ENCODE measurements around the gene FHOD3.
A peak's percentile ranks its signal among the peaks of the same experiment; 100 is the strongest.

FHOD3 gene

DNA sequence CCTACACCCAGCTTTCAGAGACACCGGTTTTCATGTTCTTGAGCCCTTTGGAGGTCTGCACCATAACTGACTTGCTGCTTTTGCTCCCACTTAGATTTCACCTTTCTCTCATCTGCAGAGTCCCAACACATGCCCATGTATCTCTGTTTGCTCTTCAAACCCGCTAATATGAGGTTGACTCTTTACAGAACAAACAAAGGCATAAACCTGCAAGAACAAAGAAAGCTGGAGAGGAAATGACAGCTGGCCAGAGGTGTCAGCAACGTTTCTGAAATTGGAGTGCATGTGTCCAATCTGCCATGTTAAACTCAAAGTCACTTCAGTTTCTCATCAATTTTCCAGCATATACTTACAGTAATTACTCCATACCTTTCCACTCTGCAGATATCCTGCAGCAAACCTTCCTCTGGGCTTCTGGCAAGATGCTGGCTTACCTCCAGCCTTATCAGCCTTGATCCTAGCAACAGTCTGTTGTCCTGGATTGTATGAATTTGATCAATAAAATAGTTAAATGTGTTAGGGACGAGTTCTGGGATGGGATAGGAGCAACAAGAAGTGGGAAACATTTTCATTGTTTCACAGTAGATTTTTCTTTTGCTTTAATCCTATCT, 157.4 kb downstream of the FHOD3 start:
- DNase-seq: peak in 2 of 3 experiments; percentile 61 to 90

DNA sequence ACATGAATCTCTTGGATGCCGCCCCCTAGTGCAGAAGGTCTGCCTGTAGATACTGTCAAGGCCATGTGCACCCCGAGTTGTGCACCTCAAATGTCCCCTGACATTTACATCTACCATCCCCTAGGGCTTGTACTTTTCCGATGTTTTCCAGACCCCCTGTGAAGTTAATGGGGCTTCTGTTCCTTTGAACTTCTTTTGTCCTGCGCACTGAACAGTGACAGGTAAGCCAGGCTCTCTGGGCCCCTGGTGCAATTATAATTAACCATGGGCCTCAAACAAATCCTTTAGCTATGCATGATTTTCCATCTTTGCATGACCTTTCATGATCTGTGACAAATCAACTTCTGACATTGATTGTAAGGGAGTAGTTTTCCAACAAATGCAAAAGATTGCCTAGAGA, 158.4 kb downstream of the FHOD3 start:
- peak in 1 of 3 experiments; percentile 17 for DNase-seq

DNA sequence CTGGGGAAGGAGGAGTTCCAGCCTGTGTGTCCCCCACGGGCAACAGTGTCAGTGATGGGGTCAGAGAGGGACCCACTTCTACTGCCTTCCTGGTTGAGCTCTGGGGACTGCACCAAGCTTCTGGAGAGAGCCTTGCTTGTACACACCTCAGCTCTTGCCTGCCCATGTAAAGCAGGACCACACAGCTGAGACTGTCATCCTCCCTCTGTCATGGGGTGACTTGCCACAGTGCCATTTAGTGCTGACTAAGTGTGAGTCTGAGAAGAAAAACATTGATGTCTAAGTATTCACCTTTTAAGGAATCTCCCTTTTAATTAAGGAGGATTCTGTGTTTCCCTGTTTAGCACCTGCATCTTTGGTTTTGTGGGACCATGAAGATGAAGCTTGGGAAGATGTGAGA, 159.1 kb downstream of the FHOD3 start:
- no peak for DNase-seq

DNA sequence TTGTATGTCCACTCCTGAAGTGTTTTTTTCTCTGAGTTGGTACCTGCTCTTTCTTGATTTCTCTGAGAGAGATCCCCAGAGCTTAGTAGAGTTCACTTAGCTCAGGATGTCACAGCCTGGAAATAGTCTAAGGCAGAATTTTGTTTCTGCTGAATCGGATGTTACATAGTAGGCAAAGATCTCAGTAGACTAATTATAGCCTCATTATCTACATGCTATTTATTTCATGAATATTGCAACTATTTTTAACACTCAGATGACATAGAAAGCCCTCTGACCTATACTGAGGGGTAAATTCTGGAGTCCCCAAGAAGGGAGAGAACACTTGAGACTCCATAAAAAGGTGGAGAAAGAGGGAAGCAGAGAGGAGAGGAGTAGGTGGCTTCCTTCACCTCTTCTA, 160.2 kb downstream of the FHOD3 start:
- DNase-seq: no peak

DNA sequence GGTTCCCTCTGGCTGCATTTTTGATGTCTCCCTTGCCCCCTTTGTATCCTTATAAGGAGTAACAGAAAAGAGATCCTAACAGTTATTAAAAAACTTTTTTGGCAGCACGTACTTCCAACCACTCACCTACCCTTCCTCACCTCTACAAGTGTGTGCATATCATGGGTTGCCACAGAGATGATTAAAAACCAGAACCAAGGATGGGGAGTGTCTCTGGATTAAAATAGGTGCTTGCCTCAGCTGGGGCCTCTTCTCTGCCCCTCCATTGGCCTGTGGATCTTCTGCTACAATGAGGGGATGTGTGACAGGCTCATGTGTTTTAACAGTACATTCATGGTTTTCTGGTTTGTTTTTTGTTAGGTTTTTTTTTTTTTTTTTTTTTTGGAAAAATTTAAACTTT, 160.8 kb downstream of the FHOD3 start:
- DNase-seq: no peak

DNA sequence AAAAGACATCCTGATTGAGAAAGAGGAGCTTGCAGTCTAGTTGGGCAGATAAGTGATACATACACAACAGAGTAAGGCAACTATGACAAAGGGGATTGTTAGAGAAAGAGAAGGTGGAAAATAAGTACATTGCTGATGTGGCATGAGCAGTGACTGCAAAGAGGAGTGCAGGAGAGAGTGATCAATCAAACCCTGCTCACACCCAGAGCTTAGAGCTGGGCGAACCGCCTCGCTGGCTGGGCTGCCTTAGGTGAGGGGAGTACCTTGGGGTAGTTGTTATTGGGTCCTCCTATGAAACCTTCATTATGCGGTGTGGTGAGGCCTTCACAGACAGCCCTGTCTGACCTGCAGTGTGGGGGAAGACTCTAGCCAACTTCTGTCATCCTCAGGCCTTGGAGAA, 161.7 kb downstream of the FHOD3 start:
- DNase-seq: no peak

DNA sequence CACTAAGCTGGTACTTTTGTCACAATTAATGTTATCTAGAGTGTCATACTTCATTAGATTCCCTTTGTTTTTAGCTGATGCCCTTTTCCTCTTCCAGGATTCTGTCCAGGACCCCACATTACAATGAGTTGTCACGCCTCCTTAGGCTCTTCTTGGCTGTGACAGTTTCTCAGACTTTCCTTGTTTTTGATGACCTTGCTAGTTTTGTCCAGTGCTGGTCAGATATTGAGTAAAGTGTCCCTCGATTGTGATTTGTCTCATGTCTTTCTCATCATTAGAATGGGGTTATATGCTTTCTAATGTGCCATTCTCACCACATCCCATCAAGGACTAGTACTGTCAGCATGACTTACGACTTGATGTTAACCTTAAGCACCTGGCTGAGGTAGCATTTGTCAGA, 162.3 kb downstream of the FHOD3 start:
- DNase-seq: no peak

DNA sequence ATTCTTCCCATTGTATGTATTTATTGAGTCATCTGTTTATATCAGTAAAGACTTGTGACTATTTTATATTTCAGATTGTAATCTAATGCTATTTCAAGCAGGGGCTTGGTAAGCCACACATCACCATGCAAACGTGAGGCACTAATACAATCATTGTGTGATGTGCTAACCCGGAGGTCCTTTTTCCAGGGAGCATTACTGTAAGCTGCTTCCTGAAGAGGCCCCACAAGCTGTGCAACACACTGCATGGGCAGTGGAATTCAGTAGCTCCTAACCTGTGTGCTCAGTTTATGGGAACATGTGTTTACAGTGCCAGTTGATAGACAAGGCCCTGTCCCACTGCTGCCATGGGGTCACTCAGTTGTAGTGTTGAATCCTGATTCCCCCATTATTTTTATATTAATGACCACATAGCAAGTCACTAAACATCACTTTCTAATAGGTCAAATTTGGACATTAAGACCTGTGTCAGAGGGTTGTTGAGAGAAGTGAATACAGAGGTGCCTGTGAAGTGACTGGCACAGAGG, 162.9 kb downstream of the FHOD3 start:
- no peak for DNase-seq

DNA sequence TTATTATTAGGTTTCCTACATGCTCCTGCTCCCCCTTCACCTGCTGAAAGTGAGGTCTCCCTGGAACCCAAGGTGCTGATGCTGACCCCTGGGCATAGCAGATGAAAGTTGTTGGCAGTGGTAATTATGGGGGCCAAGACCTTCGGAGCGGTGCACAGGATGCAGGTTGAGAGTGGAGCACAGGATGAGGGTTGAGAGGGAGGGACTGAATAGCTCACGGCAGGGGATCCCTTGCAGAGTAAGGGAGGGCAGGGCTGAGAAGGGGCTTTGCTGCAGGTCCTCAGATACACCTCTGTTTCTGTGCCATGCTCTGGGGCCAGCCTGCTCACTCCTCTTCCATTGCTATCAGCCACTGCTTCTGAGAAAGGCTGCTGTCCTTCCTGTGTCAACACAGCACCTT, 163.3 kb downstream of the FHOD3 start:
- peak in 2 of 3 experiments; percentile 32 to 49 for DNase-seq

DNA sequence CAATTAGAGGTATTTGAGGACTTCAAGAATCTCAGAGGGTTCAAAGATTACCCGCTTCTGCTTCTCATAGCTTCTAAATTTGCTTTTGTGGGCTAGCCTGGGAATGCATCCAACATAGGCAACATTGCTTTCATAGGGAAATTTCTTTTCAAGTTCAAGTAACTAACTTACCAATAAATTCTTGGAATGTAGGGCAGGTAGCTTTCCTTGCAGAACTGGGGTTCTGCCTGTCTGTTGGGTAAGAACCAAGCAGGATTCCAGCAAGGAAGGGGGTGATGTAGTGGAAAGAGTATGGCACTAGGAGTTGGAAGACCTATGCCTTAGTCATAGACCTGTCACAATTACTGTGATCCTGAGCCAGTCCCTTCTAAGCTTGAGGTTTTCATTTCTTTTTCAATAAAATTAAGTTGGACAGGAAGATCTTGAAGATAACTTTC, 164.1 kb downstream of the FHOD3 start:
- no peak for DNase-seq

DNA sequence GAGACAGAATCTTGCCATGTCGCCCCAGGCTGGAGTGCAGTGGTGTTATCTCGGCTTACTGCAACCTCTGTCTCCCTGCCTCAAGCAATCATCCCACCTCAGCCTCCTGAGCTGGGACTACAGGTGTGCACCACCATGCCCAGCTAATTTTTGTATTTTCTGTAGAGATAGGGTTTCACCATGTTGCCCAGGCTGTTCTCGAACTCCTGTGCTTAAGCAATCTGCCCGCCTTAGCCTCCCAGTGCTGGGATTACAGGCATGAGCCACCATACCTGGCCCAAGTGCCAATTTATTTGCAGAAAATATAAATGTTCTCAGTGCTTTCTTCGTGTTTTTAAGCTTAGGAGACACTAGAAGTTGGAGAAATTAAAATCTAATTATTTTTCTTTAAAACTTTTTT, 166.0 kb downstream of the FHOD3 start:
- peak in 1 of 3 experiments; percentile 37 for DNase-seq

DNA sequence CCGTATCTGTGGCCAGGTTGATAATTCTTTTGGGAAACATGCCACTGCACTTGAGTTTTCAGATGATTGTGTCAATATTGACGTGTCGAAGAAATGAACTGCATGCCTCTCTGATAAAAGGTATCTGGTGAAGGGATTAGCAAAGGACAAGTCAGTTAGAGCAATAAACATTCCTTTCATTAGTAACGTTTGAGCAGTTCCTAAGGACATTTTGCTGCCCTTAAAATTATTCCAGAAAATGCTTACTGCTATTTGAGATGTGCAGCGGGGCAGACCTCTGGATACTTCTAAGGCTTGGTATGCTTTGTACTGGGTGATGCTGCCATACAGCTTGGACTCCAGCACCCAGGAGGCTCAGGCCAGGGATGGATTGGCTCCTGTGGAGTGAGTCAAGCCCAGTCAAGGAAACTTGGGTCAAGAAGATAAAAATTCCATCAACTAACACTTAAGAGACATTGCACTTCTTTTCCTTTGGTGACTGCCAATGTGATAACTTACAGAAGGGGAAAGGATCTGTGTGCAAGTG, 166.7 kb downstream of the FHOD3 start:
- DNase-seq: peak in 1 of 3 experiments; percentile 42

DNA sequence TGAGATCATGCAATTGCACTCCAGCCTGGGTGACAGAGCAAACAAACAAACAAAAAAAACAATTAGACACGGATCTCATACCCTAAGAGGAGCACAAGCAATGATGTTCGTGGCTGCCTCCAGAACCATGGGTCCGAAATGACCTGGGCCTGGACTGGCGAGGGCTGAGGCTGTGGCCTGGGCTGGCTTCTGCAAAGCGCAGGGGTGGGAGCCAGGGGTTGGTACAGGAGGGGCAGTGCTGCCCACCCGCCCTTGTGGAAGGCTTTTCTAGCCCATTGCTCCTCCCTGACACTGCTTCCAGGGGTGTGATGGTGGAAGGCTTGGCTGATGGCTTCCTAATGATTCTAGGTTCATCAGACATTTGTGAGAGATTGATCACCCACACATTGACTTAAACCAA, 167.8 kb downstream of the FHOD3 start:
- no peak for DNase-seq

DNA sequence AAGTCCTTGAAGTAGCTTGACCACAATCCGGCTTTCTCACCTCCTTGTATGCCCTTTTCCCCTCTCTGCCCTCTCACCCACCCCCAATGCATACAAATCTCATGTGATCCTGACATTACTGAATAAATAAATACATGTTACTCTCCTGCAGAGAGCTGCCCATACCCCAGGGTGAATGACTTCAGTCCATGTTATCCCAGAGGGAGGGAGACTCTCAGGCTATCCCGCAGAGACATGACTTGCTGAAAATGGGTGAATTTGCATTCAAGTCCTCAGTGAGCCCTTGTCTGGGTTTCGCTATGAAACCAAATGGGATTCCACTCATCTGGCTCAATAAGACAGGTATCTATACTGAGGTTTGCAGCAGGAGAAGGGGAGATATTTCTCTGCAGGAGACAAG, 168.5 kb downstream of the FHOD3 start:
- DNase-seq: peak in 1 of 3 experiments; percentile 21

DNA sequence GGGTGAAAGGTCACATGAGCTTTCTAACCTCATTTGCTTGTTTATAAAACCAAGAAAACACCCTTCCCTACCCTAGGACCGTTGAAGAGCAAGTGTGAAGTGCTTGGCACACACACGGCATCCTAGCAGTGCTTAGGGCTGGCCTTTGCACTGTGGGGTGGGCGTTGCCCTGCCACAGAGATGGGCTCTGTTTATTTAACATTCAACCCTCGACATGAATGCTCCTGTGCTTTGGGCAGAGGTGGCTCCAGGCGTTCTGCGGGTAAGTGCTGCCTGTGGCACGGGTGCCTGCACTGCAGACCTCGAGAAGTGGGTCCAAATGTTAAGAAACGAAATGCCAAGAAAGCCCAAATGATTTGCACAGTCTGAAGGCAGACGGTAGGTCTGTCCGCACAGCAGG, 170.1 kb downstream of the FHOD3 start:
- no peak for DNase-seq

DNA sequence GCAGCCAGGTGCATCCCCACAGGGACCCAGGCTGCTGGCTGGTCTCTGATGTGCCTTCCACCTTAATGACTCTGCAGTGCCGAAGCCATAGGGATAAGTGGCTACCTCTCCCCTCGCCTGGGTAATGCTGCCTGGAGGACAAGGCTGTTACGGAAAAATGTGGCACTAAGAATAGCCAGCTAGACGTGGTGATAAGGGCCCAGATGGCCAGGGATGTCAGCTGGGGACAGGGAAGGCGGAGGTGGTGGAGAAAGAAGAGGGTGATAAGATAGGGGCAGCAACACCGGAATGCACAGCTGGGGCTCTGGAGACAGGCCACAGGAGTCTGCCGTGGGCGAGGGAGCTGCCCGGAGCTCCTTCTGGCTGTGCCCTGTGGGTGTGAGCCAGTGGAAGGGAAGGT, 170.6 kb downstream of the FHOD3 start:
- DNase-seq: no peak

DNA sequence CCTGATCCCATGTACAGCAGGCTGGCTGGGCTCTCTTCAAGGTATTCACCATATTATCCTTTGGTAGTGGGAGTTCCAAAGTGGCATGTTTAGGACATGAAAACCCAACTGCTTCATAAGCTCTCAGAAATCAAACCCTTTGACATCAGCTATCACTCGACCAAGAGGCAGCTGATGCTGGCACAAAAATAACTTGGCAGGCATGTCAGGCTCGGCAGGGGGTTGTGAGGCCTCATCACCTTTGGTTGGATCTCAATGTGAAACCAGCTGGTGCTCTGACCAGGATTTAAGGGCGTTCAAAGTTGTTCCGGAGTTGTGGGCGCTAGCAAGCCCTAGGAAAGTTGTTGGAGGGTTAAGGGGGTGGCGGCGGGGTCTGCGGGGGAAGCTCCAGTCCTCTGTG, 171.9 kb downstream of the FHOD3 start:
- DNase-seq: peak in 2 of 3 experiments; percentile 16 to 37

DNA sequence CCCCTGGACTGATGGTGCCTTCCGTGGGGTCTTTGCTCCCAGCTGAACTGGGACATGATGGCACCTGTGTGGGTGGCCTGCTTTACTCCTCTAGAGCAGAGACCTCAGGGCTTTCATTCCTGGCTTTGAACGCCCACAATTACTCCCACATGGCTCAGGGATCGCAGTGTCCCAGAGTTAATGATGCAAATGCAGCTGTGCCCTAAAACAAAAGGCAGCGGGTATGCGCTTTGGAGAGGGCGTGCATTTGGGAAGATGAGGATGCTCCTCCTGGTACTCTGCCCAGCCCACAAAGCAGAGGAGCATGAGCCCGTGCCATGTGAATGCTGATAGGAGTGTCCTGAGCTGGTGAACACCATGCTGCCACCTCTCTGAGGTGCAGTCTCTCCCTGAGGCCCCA, 173.4 kb downstream of the FHOD3 start:
- DNase-seq: no peak

DNA sequence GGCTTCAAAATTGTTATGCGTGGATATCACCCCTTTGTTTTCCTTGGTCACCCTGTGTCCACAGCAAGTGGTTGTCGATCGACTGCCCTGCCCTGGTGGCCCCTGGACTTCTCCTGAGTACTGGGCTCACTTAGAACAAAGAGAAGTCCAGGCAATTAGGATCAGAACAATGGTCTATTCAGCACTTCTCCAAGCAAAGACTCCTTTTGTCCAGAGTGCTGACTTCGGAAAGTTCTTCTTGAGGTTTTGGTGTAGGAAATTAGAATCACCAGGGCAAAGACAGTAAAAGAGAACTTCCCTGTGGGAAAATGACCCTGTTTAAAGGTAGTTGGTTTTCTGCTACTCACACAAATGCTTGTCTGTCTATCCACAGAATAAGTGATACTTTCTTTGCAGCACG, 173.9 kb downstream of the FHOD3 start:
- DNase-seq: no peak

DNA sequence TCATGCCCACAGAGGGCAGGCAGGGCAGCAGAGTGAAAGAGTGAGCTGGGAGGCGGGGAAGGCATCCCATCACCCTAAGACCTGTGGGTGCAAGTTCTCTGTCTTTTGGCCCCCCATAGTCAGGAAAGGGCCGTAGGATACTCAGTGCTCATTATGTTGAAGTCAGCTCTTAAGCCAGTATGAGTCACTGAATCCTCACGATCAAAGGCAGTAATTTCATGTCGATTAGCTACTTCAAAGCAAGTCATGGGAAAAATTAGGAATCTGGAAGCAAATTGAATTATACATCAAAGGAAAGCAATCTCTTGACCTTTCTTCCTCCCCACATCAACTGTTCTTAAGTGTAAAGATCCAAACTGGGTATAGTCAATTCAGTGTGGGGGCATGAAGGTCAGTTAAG, 178.9 kb downstream of the FHOD3 start:
- DNase-seq: no peak

DNA sequence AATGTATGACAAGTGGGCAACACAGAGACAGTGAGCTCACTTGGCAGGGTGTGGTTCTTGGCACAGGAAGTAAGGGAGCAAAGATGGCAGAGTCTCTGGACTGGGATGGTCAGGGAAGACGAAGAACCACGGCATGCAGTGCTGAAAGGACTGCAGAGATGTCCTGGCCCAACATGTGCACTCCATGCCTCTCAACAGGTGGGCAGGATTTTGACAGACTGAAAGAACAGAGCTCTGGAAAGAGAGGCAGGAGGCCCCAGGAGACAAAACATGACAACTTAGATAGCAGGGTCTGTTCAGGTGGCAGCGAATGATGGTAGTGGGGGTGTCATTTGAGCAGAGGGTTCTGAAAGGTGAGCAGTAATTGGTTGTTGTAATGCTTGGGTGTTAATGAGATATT, 180.3 kb downstream of the FHOD3 start:
- DNase-seq: no peak

DNA sequence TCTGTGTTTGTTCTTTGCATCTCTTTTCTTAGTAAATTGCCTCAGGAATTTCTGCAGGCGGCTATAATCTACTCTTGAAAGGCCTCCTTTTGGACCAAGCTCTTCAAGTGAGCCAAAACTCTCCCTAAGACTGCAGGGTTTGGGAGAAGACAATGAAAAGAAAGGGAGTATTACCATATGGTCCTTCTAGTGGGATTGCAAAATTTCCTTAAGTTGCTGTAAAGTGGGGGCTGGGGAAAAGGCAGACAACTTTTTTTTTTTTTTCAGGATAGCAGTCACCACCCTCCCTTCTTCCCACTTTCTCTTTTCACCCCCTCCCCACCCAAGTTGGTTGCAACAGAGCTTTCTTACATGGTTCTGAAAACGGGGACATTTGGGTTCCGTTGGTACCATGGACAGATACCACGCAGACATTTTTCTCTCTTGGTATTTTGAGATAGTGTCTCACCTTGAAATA, 183.7 kb downstream of the FHOD3 start:
- no peak for DNase-seq

DNA sequence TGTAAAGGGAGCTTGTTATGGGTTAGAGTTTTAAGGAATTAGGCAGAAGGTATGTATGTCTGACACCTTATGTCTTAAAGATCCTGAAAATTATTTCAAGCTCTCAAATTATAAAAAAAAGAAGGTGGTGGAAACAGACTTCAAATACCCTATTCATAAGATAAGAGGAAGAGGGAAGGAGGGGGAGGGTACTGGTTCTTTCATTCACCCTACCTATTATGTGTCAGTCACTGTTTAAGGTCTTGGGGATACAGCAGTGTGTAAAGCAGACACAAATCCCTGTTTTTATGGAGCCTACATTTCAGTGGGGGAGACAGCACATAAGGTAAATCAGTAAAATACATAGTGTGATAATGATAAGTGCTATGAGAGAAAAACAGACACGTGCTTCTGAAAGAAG, 184.4 kb downstream of the FHOD3 start:
- no peak for DNase-seq

DNA sequence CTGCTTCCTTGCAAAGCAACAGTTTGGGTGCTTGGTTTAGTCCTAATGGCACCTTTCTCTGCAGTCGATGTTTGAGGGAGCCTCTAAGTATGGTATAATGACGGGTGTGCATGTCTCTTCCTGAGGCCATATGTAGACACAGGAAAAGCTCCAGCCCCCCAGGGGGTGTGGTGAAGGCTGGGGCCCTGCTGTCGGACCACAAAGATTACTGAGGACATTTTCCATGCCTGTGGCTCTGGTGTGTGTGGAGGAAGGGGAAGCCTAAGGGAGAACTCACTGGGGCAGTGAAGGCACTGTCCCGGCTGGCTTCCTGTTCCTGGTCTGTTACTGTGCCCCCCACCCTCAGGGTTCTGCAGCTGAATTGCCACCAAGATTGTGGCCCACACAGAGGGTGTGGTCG, 187.1 kb downstream of the FHOD3 start:
- DNase-seq: peak in 2 of 3 experiments; percentile 10 to 70

DNA sequence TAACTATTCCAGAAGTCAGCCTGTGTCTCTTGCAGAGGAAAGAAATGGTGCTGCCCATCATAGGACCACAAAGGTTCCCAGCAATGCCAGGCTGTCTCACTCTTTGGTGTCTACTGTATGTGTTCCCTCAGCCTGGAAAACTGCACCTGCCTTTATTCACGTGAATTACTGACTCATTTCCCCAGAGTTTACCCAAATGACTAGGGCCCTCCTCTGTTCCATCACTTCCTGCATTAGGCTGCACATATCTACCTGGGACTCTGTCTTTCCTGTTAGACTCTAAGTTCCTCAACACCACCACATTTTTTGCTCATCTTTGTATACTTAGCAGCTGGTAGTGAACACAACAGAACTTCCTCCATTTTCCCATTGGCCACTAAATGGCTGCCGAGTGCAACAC, 188.3 kb downstream of the FHOD3 start:
- DNase-seq: no peak
